Stimulated activated CD4-positive, alpha-beta T cell treated with anti-CD3 and anti-CD28 coated beads, Interleukin-2, amount 100 ng/mL, for 24 hours (primary cell): ENCODE results near the gene TDRD15.
"Not testable (repeated sequence)": the region's sequence is repeated elsewhere in the genome, so short reads cannot be mapped to it uniquely, and the experiment has no call there.

Experiments
- DNase-seq, 2 donors: peaks; one replicate each; pipeline ENCODE4 v3.0.0-alpha.2; 2020

TDRD15 gene

GRCh38 chr2:21123473-21124393 is at the start of gene TDRD15:
Gene TDRD15, plus strand, starts transcription at chr2:21123968. Its CDS starts 13,500 bp downstream, at chr2:21137468.
- DNase-seq: no peak

- no peak for DNase-seq
Observed at GRCh38 chr2:21078296-21078695, 45.5 kb upstream of the TDRD15 start.

- DNase-seq: no peak
Observed at GRCh38 chr2:21083482-21083881, 40.3 kb upstream of the TDRD15 start.

- DNase-seq: no peak
Observed at GRCh38 chr2:21084401-21084800, 39.4 kb upstream of the TDRD15 start.

- DNase-seq: no peak
Observed at GRCh38 chr2:21092308-21092869, 31.4 kb upstream of the TDRD15 start.

- DNase-seq: no peak
Observed at GRCh38 chr2:21095178-21095577, 28.6 kb upstream of the TDRD15 start.

- no peak for DNase-seq
Observed at GRCh38 chr2:21095714-21096113, 28.1 kb upstream of the TDRD15 start.

GRCh38 chr2:21096458-21096857 is 27.3 kb upstream of the TDRD15 start:
- DNase-seq: no peak

GRCh38 chr2:21097331-21097730 is 26.4 kb upstream of the TDRD15 start:
- DNase-seq: no peak

GRCh38 chr2:21098294-21098693 is 25.5 kb upstream of the TDRD15 start:
- no peak for DNase-seq

GRCh38 chr2:21099281-21099907 is 24.4 kb upstream of the TDRD15 start:
- no peak for DNase-seq

- not testable (repeated sequence) for DNase-seq
Observed at GRCh38 chr2:21101514-21102155, 22.1 kb upstream of the TDRD15 start.

- no peak for DNase-seq
Observed at GRCh38 chr2:21102356-21102755, 21.4 kb upstream of the TDRD15 start.

GRCh38 chr2:21103274-21103891 is 20.4 kb upstream of the TDRD15 start:
- no peak for DNase-seq

GRCh38 chr2:21104030-21104660 is 19.6 kb upstream of the TDRD15 start:
- DNase-seq: no peak

GRCh38 chr2:21111012-21111411 is 12.8 kb upstream of the TDRD15 start:
- DNase-seq: no peak

- no peak for DNase-seq
Observed at GRCh38 chr2:21117688-21118087, 6.1 kb upstream of the TDRD15 start.

- DNase-seq: peak in 1 of 2 donors; percentile 8
Observed at GRCh38 chr2:21118302-21118920, 5.4 kb upstream of the TDRD15 start.

- no peak for DNase-seq
Observed at GRCh38 chr2:21131861-21132260, 8.1 kb downstream of the TDRD15 start.

- no peak for DNase-seq
Observed at GRCh38 chr2:21135585-21135984, 11.8 kb downstream of the TDRD15 start.

GRCh38 chr2:21142149-21142548 is 18.4 kb downstream of the TDRD15 start:
- no peak for DNase-seq

- no peak for DNase-seq
Observed at GRCh38 chr2:21146638-21147037, 22.9 kb downstream of the TDRD15 start.
